GM18870 (cell line): ENCODE data around the gene MALAT1.
A peak's percentile ranks its signal among the peaks of the same experiment; 100 is the strongest.

Experiments used
- ATAC-seq: cut with Tn5 transposase; IDR thresholded peaks from one replicate; pipeline ENCODE4 v1.9.1; 2021; ENCODE audit warnings: moderate library complexity; ENCODE audit not compliant: unreplicated experiment

The MALAT1 gene

GRCh38 chr11:65478388-65479183 lies 20.3 kb upstream of the MALAT1 start:
- ATAC-seq, result no peak

GRCh38 chr11:65479184-65480145 lies 19.4 kb upstream of the MALAT1 start:
- ATAC-seq, result no peak

- no peak for ATAC-seq
These were observed 16.5 kb upstream of the MALAT1 start for GRCh38 chr11:65482306-65482850.

GRCh38 chr11:65485920-65486219 lies 13.0 kb upstream of the MALAT1 start:
- ATAC-seq, result no peak

GRCh38 chr11:65486570-65487466 lies 12.0 kb upstream of the MALAT1 start:
- ATAC-seq, result no peak

- ATAC-seq, result peak; percentile 66
These were observed 11.2 kb upstream of the MALAT1 start for GRCh38 chr11:65487467-65488272.

- no peak for ATAC-seq
These were observed 10.4 kb upstream of the MALAT1 start for GRCh38 chr11:65488273-65489034.

GRCh38 chr11:65489035-65489705 lies 9.7 kb upstream of the MALAT1 start:
- no peak for ATAC-seq

GRCh38 chr11:65489706-65490320 lies 9.0 kb upstream of the MALAT1 start:
- ATAC-seq, result no peak

- ATAC-seq, result no peak
These were observed 7.7 kb upstream of the MALAT1 start for GRCh38 chr11:65491163-65491465.

- ATAC-seq, result no peak
These were observed 7.0 kb upstream of the MALAT1 start for GRCh38 chr11:65491614-65492386.

- ATAC-seq, result no peak
These were observed 6.5 kb upstream of the MALAT1 start for GRCh38 chr11:65492387-65492636.

GRCh38 chr11:65492637-65493366 lies 6.0 kb upstream of the MALAT1 start:
- ATAC-seq, result peak; percentile 39

- no peak for ATAC-seq
These were observed 5.3 kb upstream of the MALAT1 start for GRCh38 chr11:65493367-65494176.

- peak; percentile 7 for ATAC-seq
These were observed 2.3 kb upstream of the MALAT1 start for GRCh38 chr11:65496304-65497140.
